HCEC 1CT (cell line): ENCODE results near the gene ECPAS.
"Not testable (repeated sequence)": the region's sequence is repeated elsewhere in the genome, so short reads cannot be mapped to it uniquely, and the experiment has no call there.

Experiments used
- DNase-seq: peaks from one replicate; pipeline ENCODE4 v3.0.0-alpha.2; 2017

The ECPAS gene

DNA sequence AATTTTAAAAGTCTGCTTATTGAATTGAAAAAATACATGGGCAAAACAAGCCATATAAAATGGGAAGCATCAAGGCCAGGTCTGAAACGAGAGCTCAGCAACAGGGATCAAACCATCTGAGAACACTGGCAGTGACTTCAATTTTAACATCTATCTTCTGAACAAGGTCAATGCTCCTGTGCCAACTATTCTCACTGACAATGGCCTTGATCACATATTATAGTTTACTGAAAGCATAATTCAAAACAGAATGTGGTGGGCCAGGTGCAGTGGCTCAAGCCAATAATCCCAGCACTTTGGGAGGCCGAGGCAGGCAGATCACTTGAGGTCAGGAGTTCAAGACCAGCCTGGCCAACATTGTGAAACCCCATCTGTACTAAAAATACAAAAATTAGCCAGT lies 9.0 kb downstream of the ECPAS start:
- no peak for DNase-seq

DNA sequence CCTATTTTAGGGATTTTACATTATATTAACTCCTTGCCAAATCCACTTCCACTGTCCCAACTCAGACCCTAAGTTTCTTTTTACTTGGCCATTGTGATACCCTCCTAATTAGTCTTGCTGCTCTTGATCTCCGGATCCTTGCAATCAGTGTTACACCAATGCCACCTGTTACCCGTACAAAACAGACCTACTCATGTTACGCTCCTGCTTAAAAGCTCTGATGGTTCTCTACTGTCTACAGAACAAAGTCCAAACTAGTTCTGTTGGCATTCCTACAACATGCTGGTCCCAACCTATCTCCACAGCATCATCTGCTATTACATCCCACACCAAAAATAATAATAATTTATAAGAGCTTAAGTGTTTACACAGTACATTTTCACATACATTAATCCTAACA lies 9.8 kb downstream of the ECPAS start:
- no peak for DNase-seq

DNA sequence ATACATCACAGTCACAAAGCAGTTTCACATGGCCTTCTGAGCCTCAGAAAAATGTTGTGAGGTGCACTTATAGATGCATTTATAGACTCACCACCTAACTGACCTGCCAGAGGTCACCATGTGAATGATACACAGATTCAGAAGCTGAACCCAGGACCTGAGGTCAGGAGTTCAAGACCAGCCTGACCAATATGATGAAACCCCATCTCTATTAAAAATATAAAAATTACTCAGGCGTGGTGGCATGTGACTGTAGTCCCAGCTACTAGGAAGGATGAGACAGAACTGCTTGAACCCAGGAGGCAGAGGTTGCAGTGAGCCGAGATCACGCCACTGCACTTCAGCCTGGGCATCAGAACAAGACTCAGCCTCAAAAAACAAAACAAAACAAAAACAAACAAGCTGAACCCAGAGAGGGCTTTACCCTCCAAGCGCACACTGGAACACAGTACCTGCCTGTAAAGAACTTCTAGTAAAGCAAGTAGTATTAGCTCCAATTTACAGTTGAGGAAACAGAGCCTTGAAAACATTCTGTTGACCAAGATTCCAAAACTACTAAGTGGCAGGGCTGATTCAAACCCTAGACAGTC lies 16.3 kb downstream of the ECPAS start:
- DNase-seq: no peak

DNA sequence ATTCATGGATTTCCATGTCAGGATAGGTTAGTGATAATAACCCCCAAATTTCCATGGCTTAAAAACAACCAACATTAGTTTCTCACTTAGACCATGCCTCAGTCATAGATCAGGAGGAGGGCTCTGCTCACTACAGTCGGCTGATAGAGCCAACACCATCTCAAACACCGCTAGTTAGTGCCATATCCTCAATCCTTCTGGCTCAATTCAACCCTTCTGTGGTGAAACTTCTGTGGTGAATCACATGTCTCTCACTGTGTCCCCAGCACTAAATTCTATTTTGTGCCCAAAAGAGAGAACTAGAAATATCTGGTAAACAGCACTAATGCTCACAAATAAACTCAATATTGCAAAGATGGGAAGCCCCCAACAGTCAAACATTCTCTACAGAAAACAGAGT lies 21.1 kb downstream of the ECPAS start:
- DNase-seq: no peak

DNA sequence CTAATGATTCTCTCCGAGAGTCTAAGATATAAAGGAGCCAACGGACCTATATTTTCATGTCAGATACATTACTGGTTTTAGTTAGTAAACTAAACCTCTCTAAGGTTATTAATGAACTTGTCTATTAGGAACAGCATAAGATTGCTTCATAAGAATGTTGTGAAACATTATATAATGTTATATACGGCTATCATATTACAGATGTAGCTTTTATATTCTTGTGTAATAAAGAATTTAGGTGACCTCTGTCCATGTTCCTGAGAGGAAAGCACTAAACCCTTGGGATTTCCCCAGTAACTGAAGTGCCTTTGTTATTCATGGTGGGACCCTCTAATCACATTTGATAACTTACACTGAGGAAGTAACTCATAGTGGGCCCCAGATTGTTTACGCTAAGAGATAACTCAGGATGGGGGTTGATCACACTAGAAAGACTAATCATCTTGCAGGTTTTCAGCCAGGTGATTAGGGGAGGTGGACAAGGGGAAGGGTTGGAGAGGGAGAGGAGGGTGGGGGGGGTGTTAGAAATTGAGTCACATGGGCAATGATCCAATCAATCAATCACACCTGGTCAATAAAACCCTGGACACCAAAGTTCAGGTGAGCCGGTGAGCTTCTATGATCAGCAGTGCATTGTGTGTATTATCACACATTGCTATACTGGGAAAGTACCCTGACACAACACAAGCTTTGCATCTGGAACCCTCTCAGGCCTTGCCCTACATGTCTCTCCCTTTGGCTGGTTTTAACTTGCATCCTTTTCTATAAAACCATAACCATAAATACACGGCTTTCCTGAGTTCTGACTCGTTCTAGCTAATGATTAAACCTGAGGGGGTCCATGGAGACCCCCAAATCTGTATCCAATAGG lies 25.8 kb downstream of the ECPAS start:
- DNase-seq: peak; percentile 11

DNA sequence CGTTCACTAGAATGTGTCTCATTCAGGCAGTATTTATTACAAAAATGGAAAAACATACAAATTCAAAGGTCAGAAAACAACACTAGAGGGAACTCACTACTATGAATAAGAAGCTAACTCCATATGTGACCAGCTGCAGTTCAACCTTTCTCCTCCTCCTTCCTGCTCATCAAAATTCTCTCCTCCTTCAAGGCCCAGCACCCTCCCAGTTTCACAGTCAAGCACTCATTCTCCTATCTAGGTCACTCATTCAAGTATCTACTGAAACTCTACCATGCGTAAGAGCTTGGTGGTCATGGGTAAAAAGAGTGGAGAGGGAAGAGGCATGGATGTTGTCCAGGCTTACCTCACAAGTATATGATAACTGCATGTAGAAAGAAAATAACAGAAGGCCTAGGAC lies 27.7 kb downstream of the ECPAS start:
- DNase-seq: peak; percentile 34

DNA sequence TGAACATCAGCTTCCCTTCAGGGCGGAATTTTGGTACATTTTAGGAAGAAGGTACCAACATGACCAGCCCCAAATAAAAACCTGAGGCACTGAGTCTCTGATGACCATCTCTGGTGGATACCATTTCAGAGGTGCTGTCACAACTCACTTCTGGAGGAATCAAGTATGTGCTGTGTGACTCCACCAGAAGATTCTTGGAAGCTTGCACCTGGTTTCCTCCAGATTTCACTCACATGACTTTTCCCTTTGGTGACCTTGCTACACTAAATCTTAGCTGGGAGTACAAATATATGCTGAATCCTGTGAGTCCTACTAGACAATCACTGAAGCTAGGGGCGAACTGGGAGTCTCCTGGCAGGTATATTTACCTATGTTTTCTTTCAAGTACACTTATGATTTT lies 28.5 kb downstream of the ECPAS start:
- DNase-seq: no peak

DNA sequence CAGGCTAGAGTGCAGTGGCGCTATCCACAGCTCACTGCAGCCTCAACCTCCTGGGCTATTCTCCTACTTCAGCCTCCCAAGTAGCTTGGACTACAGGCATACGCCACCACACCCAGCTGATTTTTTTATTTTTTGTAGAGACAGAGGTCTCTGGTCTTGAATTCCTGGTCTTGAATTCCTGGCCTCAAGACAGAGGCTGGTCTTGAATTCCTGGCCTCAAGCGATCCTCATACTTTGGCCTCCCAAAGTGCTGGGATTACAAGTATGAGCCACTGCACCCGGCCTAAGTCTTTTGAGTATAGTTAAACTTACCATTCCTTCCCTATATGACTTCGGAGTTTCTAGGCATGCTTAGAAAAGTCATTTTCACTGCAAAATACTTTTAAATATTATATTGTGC lies 29.4 kb downstream of the ECPAS start:
- DNase-seq: no peak

DNA sequence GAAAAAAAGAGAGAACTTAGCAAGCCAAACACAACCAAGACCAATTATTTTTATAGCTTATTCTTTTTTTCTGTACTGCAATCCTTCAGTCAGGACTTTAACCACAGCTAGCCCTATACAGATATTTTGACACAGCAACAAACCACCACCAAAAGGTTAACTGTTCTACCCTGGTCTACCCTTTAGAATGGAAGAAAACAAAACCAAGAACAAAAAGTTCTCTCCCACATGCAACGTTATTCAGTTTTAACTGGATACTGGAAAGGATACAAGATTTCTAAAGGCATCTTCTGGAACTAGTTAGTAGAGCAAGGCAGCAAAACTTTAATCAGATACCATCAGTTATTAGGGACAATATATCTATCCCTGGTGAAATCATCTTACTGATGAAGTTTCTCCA lies 32.6 kb downstream of the ECPAS start:
- DNase-seq: no peak

DNA sequence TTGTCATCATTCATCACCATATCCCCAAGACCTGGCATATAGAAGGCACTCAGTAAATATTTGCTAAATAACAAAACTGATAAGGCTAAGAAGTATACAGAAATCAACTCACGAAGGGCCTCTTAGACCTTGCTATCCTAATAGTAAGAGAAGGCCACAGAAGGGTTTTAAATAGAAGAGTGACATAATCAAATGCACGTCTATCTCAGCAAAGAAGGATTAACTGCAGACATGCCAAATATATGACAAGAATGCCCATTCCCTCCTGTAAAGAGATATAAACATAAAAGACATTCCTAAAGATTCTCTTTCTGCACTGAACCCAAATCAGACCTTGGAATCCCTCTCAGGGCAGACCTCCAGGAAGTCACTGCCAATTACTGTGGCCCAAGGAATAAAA lies 34.1 kb downstream of the ECPAS start:
- no peak for DNase-seq

DNA sequence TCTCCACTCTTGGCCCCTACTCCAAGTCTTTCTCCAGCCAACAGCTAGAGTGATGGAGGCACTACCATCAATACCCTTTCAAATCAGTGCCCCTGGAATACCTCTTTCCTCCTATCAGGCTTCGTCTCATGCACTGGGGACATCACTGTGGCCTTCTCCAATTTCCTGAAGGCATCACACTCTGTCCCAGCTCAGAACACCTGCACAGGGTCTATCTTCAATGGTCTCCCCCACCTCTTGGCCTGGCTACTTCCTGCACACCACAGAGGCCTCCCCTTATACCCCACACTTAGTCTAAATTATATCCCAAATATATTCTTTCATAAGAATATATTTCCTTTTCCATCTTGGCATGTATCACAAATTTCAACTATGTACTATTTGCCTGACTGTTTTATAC lies 34.5 kb downstream of the ECPAS start:
- DNase-seq: no peak

DNA sequence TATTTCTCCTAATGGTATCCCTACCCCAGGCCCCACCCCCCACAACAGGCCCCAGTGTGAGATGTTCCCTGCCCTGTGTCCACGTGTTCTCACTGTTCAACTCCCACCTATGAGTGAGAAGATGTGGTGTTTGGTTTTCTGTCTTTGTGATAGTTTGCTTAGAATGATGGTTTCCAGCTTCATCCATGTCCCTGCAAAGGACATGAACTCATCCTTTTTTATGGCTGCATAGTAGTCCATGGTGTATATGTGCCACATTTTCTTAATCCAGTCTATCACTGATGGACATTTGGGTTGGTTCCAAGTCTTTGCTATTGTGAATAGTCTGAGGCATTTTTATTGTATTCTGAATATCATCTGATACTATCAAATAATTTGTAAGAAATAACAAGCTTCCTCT lies 38.4 kb downstream of the ECPAS start:
- DNase-seq: not testable (repeated sequence)

DNA sequence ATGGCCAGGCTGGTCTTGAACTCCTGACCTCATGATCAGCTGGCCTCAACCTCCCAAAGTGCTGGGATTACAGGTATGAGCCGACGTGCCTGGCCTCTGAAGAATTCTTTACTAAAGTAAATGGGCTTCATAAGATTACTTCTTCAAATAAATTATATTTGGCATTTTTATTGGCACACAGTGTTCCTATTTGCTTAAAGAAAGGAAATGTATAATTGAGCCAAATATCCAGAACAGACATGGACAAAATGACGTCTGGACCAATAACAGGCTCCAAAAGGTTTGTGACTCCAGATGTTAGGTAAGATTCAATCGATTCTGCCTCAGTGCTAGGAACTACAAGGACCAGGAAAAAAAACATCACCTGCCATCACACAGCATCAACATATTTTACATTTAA lies 40.7 kb downstream of the ECPAS start:
- DNase-seq: no peak

DNA sequence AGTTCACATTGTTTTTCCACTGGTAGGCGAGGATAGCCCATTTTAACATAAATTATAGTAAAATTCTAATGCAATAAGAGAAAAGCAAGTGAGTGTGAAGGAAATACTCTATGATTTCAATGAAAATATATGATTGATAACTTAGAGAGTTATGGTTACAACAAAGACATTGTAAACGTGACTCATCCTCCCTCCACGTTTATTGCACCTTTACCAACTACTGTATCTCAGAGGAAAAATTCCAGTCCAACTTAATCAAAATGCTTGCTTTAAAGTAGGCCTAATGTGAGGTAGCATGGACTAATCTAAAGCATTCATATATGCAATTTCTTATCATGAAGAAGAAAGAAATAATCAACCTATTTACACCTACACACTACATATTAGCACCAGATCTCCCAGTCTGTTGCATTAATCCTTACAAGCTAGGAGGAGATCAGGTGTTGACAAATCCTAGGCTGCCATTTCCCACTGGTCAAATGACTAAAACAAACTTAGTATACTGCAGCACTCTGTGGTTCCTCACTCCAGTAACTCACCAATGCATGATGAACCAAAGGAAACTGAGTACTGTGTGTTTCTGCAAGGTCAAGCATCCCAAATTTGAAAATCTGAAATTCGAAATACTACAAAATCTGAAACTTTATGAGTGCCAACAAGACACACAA lies 41.7 kb downstream of the ECPAS start:
- DNase-seq: no peak

DNA sequence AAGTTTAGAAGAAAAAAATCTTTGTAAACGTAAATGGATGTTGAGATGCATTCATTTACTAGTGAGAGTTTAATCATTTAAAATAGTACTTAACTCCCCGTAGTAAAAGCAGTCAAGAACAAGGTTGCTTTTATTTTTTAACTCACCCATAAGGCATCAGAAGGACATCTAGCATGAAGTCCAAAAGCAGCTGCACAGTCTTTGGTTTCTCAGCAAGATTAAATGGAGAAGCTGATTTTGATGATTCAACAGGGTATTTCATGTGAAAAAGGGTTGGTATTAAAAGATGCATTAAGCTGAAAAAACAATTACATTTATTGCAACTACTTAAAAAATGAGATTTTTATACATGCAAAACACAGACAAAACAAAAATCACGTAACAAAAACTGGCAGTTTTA lies 44.0 kb downstream of the ECPAS start:
- no peak for DNase-seq

DNA sequence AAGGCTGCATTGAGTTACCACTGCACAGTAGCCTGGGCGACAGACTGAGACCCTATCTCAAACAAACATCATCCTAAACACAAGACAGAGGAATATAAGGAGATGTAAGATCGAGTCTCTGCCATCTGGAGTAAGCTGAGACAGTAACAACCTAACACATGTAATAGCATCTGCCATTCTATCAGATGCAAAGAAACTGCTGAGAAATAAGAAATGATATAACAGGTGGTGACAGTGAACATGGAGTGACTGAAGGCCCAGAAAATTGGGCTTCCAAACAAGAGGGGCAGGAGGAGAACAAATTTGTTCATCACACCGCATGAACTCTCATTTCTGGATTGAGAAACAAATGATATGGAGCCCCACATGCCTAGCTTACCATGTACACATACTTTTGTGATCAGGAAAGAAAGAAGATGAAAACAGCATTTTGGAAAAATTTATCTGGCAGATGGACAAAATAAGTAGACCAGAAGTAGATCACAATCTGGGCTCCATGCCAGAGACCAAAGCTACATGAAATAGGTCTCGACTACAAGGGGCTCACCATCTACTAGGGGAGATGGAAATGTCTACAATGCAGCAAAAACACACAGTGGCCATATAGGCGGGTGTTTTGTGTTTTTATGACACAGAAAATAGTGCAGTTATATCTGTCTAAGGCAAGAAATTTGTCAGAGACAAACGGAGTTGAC lies 45.5 kb downstream of the ECPAS start:
- no peak for DNase-seq

DNA sequence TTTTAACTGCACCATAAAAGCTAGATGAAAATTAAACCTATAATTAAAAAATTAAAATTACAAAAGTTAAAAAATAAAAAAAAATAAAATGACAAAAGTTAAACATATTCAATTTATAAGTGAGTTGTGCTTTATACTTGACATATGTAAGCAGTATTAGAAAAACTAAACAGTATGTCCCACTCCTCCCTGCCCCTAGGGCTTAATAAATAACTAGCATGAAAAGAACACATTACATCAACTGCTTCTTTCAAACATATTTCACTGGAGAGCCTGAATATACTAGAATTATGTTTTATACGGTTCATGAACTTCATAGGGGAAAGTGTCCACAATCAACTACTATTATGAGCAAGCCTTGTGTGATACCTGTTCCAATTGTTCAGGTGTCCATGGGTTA lies 47.6 kb downstream of the ECPAS start:
- no peak for DNase-seq

DNA sequence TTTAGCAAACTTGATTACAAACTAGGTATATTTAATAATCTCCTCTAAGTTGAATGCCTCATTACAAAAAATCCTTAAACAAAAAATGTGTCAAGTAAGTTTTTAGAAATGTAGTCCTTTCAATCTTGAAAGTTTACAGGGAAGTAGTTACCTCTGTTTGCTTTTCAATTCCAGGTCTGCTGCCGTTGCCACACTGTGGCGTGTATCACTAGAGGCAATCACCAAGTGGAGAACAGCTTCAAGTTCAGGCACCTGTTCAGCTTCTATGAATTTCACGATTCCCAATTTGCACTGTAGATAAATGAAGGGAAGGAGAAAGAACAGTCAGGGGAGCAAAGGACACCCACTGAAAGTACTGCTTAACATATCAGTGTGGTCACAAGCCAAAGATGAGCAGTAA lies 51.1 kb downstream of the ECPAS start:
- DNase-seq: no peak

DNA sequence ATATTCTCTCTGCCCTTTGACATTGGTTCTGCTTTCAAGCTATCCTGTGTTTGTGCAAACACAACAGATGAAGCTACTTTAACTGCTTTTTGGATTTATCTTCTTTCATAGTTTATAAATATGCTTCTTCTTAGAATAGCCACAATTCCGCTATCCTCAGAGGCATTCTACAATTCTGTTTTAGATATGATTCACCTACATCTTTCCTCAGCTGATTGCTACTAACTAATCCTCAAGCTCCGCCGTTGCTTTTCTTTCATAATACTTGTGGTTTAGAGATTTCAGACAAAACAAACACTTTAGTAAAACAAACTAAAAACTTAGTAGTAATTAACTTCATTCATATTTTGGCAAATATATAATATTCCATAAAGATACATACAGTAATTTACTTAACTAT lies 52.5 kb downstream of the ECPAS start:
- peak; percentile 36 for DNase-seq

DNA sequence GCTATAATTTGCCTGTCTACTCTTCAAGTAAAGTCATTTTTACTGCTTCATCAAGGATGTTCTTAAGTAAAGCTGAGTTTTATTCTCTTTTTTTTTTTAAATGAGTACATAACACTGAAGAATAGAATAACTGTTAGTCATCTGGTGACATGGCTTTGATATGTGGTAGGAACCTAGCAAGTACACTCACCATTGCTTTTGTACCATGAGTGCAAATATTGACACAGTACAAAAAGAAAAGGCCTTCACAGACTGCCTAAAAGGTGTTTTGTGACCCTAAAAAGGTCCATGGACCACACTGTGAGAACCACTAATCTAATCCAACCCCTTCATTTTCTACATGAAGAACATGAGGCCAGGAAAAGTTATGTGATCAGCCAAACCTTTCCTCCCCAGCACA lies 55.0 kb downstream of the ECPAS start:
- no peak for DNase-seq

DNA sequence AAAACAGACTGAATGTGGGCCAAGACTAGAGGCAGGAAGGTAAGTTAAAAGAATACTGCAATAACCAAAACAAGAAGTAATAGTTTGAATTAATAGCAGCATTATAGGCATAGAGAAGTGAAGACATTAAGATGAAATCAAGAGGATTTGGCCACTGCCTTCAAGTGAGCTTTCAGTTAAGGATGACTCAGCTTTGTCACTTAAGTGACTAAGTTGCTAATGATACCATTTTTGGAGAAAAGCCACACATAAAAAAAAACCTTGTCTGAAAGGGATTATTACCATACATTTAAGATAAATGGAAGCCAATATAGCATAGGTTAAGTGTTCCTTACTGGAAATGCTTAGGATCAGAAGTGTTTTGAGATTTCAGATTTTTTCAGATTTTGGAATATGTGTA lies 57.0 kb downstream of the ECPAS start:
- DNase-seq: peak; percentile 61

DNA sequence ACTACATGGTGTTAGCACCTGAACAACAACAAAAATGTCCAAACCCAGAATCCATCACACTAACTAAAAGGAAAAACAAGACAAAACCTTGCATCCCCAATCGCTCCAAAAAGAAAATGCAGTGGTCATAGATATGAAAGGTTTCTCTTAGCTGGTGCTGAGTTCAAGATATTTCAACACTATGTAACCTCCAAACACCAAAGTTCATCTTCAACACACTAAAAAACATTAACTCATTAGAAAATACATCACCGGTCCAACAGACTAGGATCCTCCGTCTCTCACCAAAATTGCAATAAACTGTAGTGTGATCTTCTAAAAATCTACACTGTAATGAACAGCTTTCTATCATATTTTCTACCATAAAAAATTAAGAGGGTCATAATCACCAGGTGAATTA lies 60.8 kb downstream of the ECPAS start:
- DNase-seq: no peak

DNA sequence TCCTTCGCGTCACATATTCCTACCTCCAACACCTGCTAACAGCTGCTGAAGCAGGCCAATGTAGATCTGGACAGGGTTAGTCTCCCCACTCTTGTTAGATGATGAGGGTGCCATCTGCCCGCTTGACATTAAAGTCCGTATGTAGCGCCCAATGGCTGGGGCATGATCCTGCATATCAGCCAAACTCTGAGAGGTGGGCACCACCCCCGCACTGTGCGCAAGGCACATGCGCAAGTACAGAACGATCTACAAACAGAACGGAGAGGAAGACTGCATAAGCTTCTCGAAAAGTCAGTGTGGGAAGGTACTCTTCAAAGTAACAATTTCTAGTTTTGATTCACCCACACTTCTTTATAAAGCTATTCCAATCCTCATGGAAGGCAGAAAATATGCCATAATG lies 69.8 kb downstream of the ECPAS start:
- DNase-seq: no peak

DNA sequence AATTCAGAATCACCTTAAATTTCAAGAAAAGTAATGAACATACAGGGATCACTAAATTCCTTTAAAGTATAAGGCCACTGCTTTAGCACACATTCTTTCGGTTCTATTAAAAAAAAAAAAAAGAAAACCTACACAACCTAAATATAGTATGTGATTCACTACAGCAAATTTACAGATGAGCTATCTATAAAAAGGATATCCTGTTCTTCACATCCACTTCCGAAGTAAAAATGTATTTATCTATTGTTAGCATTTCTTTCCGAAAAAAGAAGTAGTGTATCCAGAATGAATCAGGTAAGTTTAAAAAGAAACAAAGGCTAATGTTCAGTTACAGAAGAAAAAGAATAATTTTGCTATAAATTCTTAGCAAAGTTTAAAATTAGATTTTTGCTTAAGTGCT lies 70.2 kb downstream of the ECPAS start:
- DNase-seq: no peak
